H1 (cell line): ENCODE measurements around the gene CEP128. TPM values are rescaled to one million over a fixed set of nuclear protein-coding genes. Genes with fewer than 3 reads are reported as not detected.

Experiments used
- CTCF ChIA-PET: fragments of 300-600 bp; sonication (Branson Sonifier 250); formaldehyde crosslinking; loops from one replicate; lab custom pipeline; 2021; ENCODE audit not compliant: partially characterized antibody; lab: Charles Lee
- POLR2A ChIA-PET: fragments of 300-600 bp; sonication (Branson Sonifier 250); formaldehyde crosslinking; loops from one replicate; lab custom pipeline; 2021; ENCODE audit warnings: inconsistent platforms; ENCODE audit not compliant: partially characterized antibody; lab: Charles Lee
- DNase-seq, 2 experiments: peaks; one replicate each; pipeline versions ENCODE4 v3.0.0 to v3.0.0-alpha.2; 2010 to 2022; ENCODE audit warnings: low spot score in 2 of 2, low read depth in 1 of 2, mixed read lengths in 1 of 2
- FAIRE-seq: peaks from 2 replicates; lab custom pipeline; 2011; peaks lifted over from hg19 to GRCh38; lab: Jason Lieb, UNC
- H2AFZ ChIP-seq: 2 replicates; pipeline ENCODE4 v1.8.1; 2012; ENCODE audit warnings: low read length, inconsistent platforms
- H2AK5ac ChIP-seq: 2 replicates; pipeline ENCODE4 v1.6.1; 2013; ENCODE audit warnings: low read depth, low read length
- H2BK120ac ChIP-seq: replicated peaks from 2 replicates; pipeline ENCODE3; 2013; ENCODE audit warnings: low read depth, low read length, inconsistent platforms
- H2BK12ac ChIP-seq: 2 replicates; pipeline ENCODE4 v1.6.1; 2013; ENCODE audit warnings: low read depth, low read length
- H2BK15ac ChIP-seq: 2 replicates; pipeline ENCODE4 v1.6.1; 2013; ENCODE audit warnings: low read length
- H2BK20ac ChIP-seq: 2 replicates; pipeline ENCODE4 v1.6.1; 2013; ENCODE audit warnings: low read length
- H2BK5ac ChIP-seq: 2 replicates; pipeline ENCODE4 v1.6.1; 2013; ENCODE audit warnings: low read depth, low read length
- H3K14ac ChIP-seq: 2 replicates; pipeline ENCODE4 v1.6.1; 2013; ENCODE audit warnings: inconsistent platforms; ENCODE audit not compliant: insufficient read length
- H3K18ac ChIP-seq: 2 replicates; pipeline ENCODE4 v1.6.1; 2013; ENCODE audit warnings: low read length; ENCODE audit errors: extremely low read depth
- H3K23ac ChIP-seq: 2 replicates; pipeline ENCODE4 v1.6.1; 2013; ENCODE audit warnings: inconsistent platforms; ENCODE audit not compliant: insufficient read length
- H3K23me2 ChIP-seq: 2 replicates; pipeline ENCODE4 v1.6.1; 2013; ENCODE audit warnings: low read depth, low read length
- H3K27ac ChIP-seq: 2 replicates; pipeline ENCODE4 v1.6.1; 2011; ENCODE audit warnings: low read depth, low read length, inconsistent platforms
- H3K27me3 ChIP-seq, 4 experiments: replicated peaks in 1 of 4; 1 replicate in 1 of 4; 2 replicates in 3 of 4; pipeline versions ENCODE4 v1.6.1 to v1.8.1; 2011 to 2013; ENCODE audit warnings: low read length in 3 of 4, mild to moderate bottlenecking in 3 of 4, inconsistent platforms in 2 of 4, mixed read lengths in 2 of 4, moderate library complexity in 1 of 4; ENCODE audit not compliant: control insufficient read depth in 3 of 4, insufficient read depth in 3 of 4; ENCODE audit errors: extremely low read depth in 1 of 4
- H3K36me3 ChIP-seq, 4 experiments: 2 replicates each; pipeline versions ENCODE4 v1.6.1 to v1.8.1; 2011 to 2013; ENCODE audit warnings: mild to moderate bottlenecking in 4 of 4, low read length in 3 of 4, moderate library complexity in 2 of 4, control low read depth in 1 of 4, inconsistent platforms in 1 of 4; ENCODE audit not compliant: insufficient read depth in 4 of 4, control insufficient read depth in 2 of 4
- H3K4ac ChIP-seq: replicated peaks from 2 replicates; pipeline ENCODE3; 2013; ENCODE audit warnings: low read length, low read depth, mixed read lengths, inconsistent platforms; ENCODE audit not compliant: insufficient read length
- H3K4me1 ChIP-seq, 4 experiments: replicated peaks in 1 of 4; 1 replicate in 1 of 4; 2 replicates in 3 of 4; pipeline versions ENCODE4 v1.6.1 to v1.8.1; 2011 to 2013; ENCODE audit warnings: low read length in 3 of 4, inconsistent platforms in 2 of 4, mixed read lengths in 1 of 4; ENCODE audit not compliant: insufficient read depth in 4 of 4, control insufficient read depth in 3 of 4
- H3K4me2 ChIP-seq, 2 experiments: 2 replicates each; pipeline versions ENCODE4 v1.6.1 to v1.8.1; 2011 to 2013; ENCODE audit warnings: low read depth in 2 of 2, low read length in 2 of 2, control low read depth in 1 of 2, inconsistent platforms in 1 of 2, mild to moderate bottlenecking in 1 of 2; ENCODE audit not compliant: insufficient read depth in 1 of 2
- H3K4me3 ChIP-seq, 4 experiments: fragments of 200-600, 300-600 bp in 1 of 4; sonication (generic), shearing (Covaris generic), sonication (Bioruptor Twin) in 1 of 4; 2 replicates each; pipeline versions ENCODE4 v1.5.1 to v1.8.1; 2011 to 2016; ENCODE audit warnings: low read length in 4 of 4, low read depth in 3 of 4, control low read depth in 2 of 4, inconsistent platforms in 2 of 4, mild to moderate bottlenecking in 2 of 4, mixed read lengths in 1 of 4, moderate library complexity in 1 of 4; ENCODE audit not compliant: insufficient read depth in 2 of 4; ENCODE audit errors: extremely low read depth in 1 of 4
- H3K56ac ChIP-seq: replicated peaks from 2 replicates; pipeline ENCODE3; 2013; ENCODE audit warnings: low read depth, mild to moderate bottlenecking, mixed read lengths, low read length, inconsistent platforms; ENCODE audit not compliant: insufficient read length
- H3K79me1 ChIP-seq: 2 replicates; pipeline ENCODE4 v1.6.1; 2013; ENCODE audit warnings: low read depth, low read length, control low read depth
- H3K79me2 ChIP-seq, 2 experiments: 2 replicates each; pipeline versions ENCODE4 v1.6.1 to v1.8.1; 2012 to 2013; ENCODE audit warnings: low read length in 2 of 2, mild to moderate bottlenecking in 2 of 2, inconsistent platforms in 1 of 2; ENCODE audit not compliant: insufficient read depth in 2 of 2, control insufficient read depth in 1 of 2
- H3K9ac ChIP-seq, 4 experiments: replicated peaks in 1 of 4; 1 replicate in 1 of 4; 2 replicates in 3 of 4; pipeline versions ENCODE4 v1.6.1 to v1.8.1; 2011 to 2013; ENCODE audit warnings: low read depth in 3 of 4, low read length in 3 of 4, control low read depth in 2 of 4, mild to moderate bottlenecking in 2 of 4, moderate library complexity in 2 of 4, inconsistent platforms in 1 of 4; ENCODE audit errors: extremely low read depth in 1 of 4
- H3K9me3 ChIP-seq, 2 experiments: 2 replicates each; pipeline versions ENCODE4 v1.6.1 to v1.8.1; 2012 to 2013; ENCODE audit warnings: mild to moderate bottlenecking in 2 of 2, moderate library complexity in 2 of 2, control low read depth in 1 of 2, inconsistent platforms in 1 of 2, low read depth in 1 of 2, low read length in 1 of 2, mixed read lengths in 1 of 2; ENCODE audit not compliant: insufficient read depth in 2 of 2
- H4K20me1 ChIP-seq, 2 experiments: replicated peaks in 1 of 2; 2 replicates each; pipeline versions ENCODE3 to v1.8.1; 2011 to 2013; ENCODE audit warnings: inconsistent platforms in 2 of 2, low read length in 2 of 2, mild to moderate bottlenecking in 1 of 2; ENCODE audit not compliant: insufficient read depth in 2 of 2, control insufficient read depth in 1 of 2
- H4K5ac ChIP-seq: 2 replicates; pipeline ENCODE4 v1.6.1; 2013; ENCODE audit warnings: low read length, low read depth, mixed read lengths, inconsistent platforms; ENCODE audit not compliant: insufficient read length
- H4K8ac ChIP-seq: 2 replicates; pipeline ENCODE4 v1.8.0; 2013; ENCODE audit warnings: mild to moderate bottlenecking, moderate library complexity, low read length, inconsistent platforms; ENCODE audit not compliant: insufficient read depth; ENCODE audit errors: extremely low read depth
- H4K91ac ChIP-seq: replicated peaks from 2 replicates; pipeline ENCODE3; 2013; ENCODE audit warnings: low read length, mixed read lengths, inconsistent platforms; ENCODE audit not compliant: insufficient read length
- CREB1 ChIP-seq: IDR thresholded peaks from 2 replicates; pipeline ENCODE4 v1.6.1; 2012; ENCODE audit warnings: inconsistent platforms
- RAD21 ChIP-seq, 2 experiments: IDR thresholded peaks in 1 of 2; conservative IDR thresholded peaks in 1 of 2; 2 replicates each; pipeline ENCODE4 v1.6.1; 2011; ENCODE audit warnings: low read depth in 2 of 2, low read length in 2 of 2, improper control_type of control experiment in 1 of 2, inconsistent platforms in 1 of 2, mild to moderate bottlenecking in 1 of 2, moderate library complexity in 1 of 2
- WGBS, 2 experiments: shearing (Covaris generic) in 1 of 2; methylation state at CpG; one replicate each; pipeline versions ENCODE4 v1.1.6 to v1.1.7; 2013 to 2015; ENCODE audit warnings: low lambda C conversion rate in 2 of 2, mixed read lengths in 2 of 2, inconsistent platforms in 1 of 2, low coverage in 1 of 2, missing lambda C conversion rate in 1 of 2; ENCODE audit not compliant: insufficient replicate concordance in 2 of 2, insufficient coverage in 1 of 2, insufficient read length in 1 of 2; ENCODE audit errors: extremely low coverage in 1 of 2, missing lambda C conversion rate in 1 of 2; 5-methylcytosine and 5-hydroxymethylcytosine counted together
- polyA plus RNA-seq, 7 experiments: library from polyadenylated mRNA; depleted of rRNA in 3 of 7; stranded (reverse) in 5 of 7; unstranded in 2 of 7; fragments of >200 nt in 5 of 7; fragments of 200-250 nt in 2 of 7; gene quantifications; 1 replicate in 5 of 7; 2 replicates in 1 of 7; 4 replicates in 1 of 7; pipeline versions ENCODE4 v1.2.1 to v1.2.3, GENCODE V29; 2011 to 2013; ENCODE audit warnings: missing spikeins in 2 of 7, mixed read lengths in 2 of 7
- total RNA-seq: library from RNA; stranded (reverse); fragmentation: NEBNext Ultra II Directional; extraction: Animal tissue kit (Norgen Biotek cat#: 25700); gene quantifications from 2 replicates; pipeline ENCODE4 v1.2.1, GENCODE V29; 2021
- TF ChIP-seq, protein P1 (sequence below), 3 experiments: IDR thresholded peaks; 1 replicate in 2 of 3; 2 replicates in 1 of 3; pipeline versions ENCODE4 v1.5.1 to v1.6.1; 2011; ENCODE audit warnings: low read length in 3 of 3, mild to moderate bottlenecking in 3 of 3, inconsistent platforms in 2 of 3, low read depth in 1 of 3, moderate library complexity in 1 of 3; ENCODE audit not compliant: insufficient read depth in 1 of 3; ENCODE audit errors: control extremely low read depth in 1 of 3

The CEP128 gene
- total and polyA plus RNA-seq, 2 of the 8 experiments (the other 6 are each of a cell fraction or from before 2014, with no cell fraction given), result 1.9 to 17.0 TPM

DNA sequence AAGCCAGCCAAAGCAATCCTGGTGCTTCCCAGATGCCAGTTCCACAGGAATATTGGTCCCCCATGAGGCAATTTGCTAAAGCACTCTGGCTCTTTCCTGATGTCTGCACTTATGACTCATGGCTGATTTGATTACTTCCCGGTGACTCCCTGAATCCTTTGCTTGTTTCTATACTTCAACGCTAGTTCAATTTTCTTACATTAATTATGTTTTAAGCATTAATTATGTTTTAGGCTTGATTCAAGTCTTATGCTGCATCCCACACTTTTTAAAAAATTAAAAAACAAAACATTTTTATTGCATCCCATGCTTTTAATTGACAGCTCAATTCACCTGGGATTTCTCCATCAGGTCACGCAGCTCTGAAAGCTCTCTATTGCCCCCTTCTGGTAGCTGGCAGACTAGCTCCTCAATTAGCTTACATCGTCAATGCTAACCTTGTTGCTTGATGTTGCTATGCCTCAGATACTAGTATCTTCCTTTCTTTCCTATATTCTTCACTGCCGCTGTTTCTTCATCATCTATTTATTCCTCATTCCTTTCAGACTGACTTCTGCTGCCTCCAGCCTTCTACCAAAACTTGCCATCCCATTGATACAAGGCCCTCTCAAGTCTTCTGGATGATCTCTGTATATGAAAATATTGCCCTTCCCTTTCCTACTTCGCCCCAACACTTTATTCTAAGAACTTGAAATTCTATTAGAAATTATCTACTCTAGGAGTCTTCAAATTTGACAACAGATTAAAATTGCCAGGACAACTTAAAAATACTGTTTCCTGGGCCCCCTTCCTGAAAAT lies 45.9 kb upstream of the CEP128 start:
- H4K5ac ChIP-seq, result no peak overlapping the region
- no peak overlapping the region for H3K4me2 ChIP-seq
- peak; percentile 94 for FAIRE-seq

More for the DNA sequence above, 45.9 kb upstream of the CEP128 start:
- Histone ChIP-seq H3K14ac (no peak overlapping the region), H4K8ac (no peak overlapping the region), H3K9me3 (no peaks in the 10 kb centered on the region), H3K56ac (no peak overlapping the region), H2BK120ac (no peak overlapping the region), H3K4me1 (no peaks in the 10 kb centered on the region), H2BK15ac (no peak overlapping the region), H3K4ac (no peak overlapping the region), H3K23ac (no peak overlapping the region), H3K36me3 (no peaks in the 10 kb centered on the region), H3K79me2 (no peaks in the 10 kb centered on the region), H2AK5ac (no peak overlapping the region), H3K27me3 (no peaks in the 10 kb centered on the region), H4K20me1 (no peaks in the 10 kb centered on the region), H2BK5ac (no peak overlapping the region), H3K9ac (no peak overlapping the region), H2BK20ac (no peak overlapping the region), H3K79me1 (no peaks in the 10 kb centered on the region), H3K27ac (no peak overlapping the region), H4K91ac (no peak overlapping the region), H2BK12ac (no peak overlapping the region), H3K23me2 (no peaks in the 10 kb centered on the region), H3K18ac (no peak overlapping the region), H3K4me3 (no peak overlapping the region), H2AFZ (no peak overlapping the region)
- POLR2A ChIA-PET, result no interaction called here
- no peak for TF ChIP-seq CREB1
- peak; percentile 82 to 86 for TF ChIP-seq RAD21 (IDR thresholded peaks at IDR 0.05 in 1 of 2, conservative IDR thresholded peaks at IDR 0.05 in 1 of 2; ENCODE audit: low read depth in 2 of 2, low read length in 2 of 2)
- TF ChIP-seq, protein P1, sequence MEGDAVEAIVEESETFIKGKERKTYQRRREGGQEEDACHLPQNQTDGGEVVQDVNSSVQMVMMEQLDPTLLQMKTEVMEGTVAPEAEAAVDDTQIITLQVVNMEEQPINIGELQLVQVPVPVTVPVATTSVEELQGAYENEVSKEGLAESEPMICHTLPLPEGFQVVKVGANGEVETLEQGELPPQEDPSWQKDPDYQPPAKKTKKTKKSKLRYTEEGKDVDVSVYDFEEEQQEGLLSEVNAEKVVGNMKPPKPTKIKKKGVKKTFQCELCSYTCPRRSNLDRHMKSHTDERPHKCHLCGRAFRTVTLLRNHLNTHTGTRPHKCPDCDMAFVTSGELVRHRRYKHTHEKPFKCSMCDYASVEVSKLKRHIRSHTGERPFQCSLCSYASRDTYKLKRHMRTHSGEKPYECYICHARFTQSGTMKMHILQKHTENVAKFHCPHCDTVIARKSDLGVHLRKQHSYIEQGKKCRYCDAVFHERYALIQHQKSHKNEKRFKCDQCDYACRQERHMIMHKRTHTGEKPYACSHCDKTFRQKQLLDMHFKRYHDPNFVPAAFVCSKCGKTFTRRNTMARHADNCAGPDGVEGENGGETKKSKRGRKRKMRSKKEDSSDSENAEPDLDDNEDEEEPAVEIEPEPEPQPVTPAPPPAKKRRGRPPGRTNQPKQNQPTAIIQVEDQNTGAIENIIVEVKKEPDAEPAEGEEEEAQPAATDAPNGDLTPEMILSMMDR (IDR thresholded peaks at IDR 0.05; ENCODE audit: control extremely low read depth in 1 of 3, insufficient read depth in 1 of 3, low read depth in 1 of 3, low read length in 3 of 3), result peak; percentile 28 to 87 (median 80)
- CTCF ChIA-PET, result interaction anchor here (0.6 to 12.0 kb wide), 25 partner anchors 9 to 931 kb away, joined by 3 to 104 read pairs (median 4); partner anchors contain the start of gene TSHR
- peak; percentile 51 to 77 for DNase-seq
- WGBS, 2 experiments, result 46% methylated on average over 6 of the region's 6 CpGs; no CpG with 5 or more reads in 1 of the 2 experiments
